Cardiac fibroblast (primary cell): ENCODE measurements around the gene SFI1.

Experiments used
- DNase-seq, 2 donors: peaks; one replicate each; pipeline versions ENCODE4 v3.0.0 to v3.0.0-alpha.2; 2010; ENCODE audit warnings: low read depth in 2 of 2
- H3K4me3 ChIP-seq, 2 donors: replicated peaks in 1 of 2; 1 replicate in 1 of 2; 2 replicates in 1 of 2; pipeline ENCODE4 v1.5.1; 2011; ENCODE audit warnings: low read depth in 2 of 2, low read length in 2 of 2, mild to moderate bottlenecking in 2 of 2, moderate library complexity in 1 of 2
- CTCF ChIP-seq: IDR thresholded peaks from one replicate; pipeline ENCODE4 v1.5.1; 2011; ENCODE audit warnings: low read depth, mild to moderate bottlenecking, low read length, inconsistent platforms

Gene SFI1

GRCh38 chr22:31621507-31622124 lies 125.3 kb downstream of the SFI1 start:
- H3K4me3 ChIP-seq, result no peak overlapping the region
- no peak for DNase-seq
- no peak for TF ChIP-seq CTCF

- DNase-seq, result no peak
- no peak overlapping the region for H3K4me3 ChIP-seq
- TF ChIP-seq CTCF, result no peak
Measured at GRCh38 chr22:31622980-31623379, 126.6 kb downstream of the SFI1 start.

GRCh38 chr22:31623592-31624304 lies 127.4 kb downstream of the SFI1 start:
- no peak overlapping the region for H3K4me3 ChIP-seq
- TF ChIP-seq CTCF, result no peak
- no peak for DNase-seq

GRCh38 chr22:31625257-31625640 lies 128.9 kb downstream of the SFI1 start:
- no peak for TF ChIP-seq CTCF
- DNase-seq, result no peak
- H3K4me3 ChIP-seq, result peak overlapping the region in 1 of 2 donors; percentile 19

- peak; percentile 50 to 52 for DNase-seq
- H3K4me3 ChIP-seq, result no peak overlapping the region
- no peak for TF ChIP-seq CTCF
Measured at GRCh38 chr22:31625661-31626426, 129.5 kb downstream of the SFI1 start.

- no peak for TF ChIP-seq CTCF
- no peak overlapping the region for H3K4me3 ChIP-seq
- DNase-seq, result peak in 1 of 2 donors; percentile 68
Measured at GRCh38 chr22:31626427-31627150, 130.3 kb downstream of the SFI1 start.
